Activated naive CD8-positive, alpha-beta T cell treated with anti-CD3 and anti-CD28 coated beads, Interleukin-2, amount 50 U/mL, for 16 hours (primary cell): Measurements from ENCODE around the gene TSPOAP1.
A peak's percentile ranks its signal among the peaks of the same experiment; 100 is the strongest.

Experiments
- DNase-seq: peaks from one replicate; pipeline ENCODE4 v3.0.0-alpha.2; 2020; ENCODE audit warnings: low read depth, low spot score

Gene TSPOAP1

DNA sequence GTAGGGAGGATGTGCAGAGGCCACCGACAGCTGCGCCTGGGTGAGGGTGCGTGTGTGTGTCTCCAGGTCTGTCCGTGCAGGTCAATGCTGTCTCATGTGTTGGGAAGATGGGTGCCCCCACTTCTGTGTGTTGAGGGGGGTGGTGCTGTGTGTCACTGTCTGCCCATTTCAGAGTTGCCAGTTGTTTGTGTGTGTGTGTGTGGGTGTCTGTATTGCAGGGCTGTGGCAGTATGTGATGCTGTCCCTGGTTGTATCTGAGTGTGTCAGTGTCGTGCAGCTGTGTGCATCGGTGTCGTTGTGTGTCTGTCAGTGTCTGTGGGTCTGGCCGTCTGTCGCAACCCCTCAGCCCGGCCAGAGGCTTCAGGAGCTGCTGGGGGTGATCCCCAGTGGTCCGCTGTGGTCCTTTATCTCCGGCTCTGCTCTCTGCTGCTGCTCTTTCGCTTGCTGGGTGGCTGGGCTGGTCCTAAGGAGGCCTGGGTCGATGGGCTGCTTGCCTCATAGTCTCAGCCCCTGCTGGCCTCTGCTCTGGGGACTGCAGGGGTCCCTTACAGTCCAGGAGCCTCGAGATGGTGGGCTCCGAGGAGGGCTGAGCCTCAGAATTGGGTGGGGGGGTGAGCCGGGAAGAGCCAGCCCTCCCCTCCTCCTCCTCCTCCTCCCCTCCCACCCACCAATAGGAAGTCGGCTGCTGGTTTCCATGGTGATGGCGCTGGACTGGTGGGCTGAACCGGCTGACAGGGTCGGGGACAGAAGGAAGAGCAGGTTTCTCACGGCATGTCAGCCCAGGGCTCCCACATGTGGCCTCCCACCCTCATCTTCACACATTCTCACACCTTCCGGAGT lies at the start of gene TSPOAP1:
TSPOAP1 (minus strand) TSS at position 601 of the 840 bp plus-strand sequence. CDS start 875 bp downstream, outside the sequence.
- peak; percentile 78 for DNase-seq

DNA sequence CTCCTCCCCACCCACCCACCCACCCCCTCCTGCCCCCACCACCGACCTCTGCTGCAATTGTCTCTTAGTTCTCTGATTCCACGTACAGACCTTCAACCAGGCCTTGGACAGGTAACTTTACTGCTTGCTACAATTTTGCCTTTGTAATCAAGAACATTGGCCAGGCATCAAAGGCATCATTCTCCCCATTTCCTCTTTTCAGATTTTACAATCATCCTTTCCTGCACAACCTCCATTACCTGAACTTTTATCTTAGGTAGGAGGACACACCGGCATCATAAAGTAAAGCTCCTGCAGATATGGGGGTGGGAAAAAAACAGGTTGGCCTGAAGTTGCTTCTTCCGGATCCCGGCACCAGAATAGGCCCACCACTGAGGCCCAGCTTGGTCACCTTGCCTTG lies 49.1 kb upstream of the TSPOAP1 start:
- DNase-seq: no peak

DNA sequence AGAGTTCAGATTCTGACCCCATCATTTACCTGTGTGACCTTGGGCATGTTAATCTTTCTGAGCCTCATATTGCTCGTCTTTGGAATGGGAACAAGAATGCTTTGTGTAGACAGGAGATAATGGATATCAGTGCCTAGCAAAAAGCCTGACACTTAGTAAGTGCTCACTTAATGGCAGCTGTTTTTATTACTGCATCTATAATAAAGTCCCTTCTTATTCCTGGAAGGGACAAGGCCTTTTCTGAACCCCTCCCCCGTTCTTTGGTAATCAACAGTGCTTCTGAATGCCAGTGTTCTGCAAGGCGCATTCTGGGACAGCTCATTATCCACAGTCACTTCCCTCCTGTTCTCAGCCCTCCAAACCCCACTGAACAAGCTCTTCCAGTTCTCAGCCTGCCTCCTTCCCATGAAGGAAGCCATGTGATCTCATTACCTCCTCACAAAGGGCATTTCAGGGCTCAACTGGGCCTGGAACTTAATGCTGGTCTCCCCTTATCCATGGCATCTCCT lies 48.6 kb upstream of the TSPOAP1 start:
- no peak for DNase-seq

DNA sequence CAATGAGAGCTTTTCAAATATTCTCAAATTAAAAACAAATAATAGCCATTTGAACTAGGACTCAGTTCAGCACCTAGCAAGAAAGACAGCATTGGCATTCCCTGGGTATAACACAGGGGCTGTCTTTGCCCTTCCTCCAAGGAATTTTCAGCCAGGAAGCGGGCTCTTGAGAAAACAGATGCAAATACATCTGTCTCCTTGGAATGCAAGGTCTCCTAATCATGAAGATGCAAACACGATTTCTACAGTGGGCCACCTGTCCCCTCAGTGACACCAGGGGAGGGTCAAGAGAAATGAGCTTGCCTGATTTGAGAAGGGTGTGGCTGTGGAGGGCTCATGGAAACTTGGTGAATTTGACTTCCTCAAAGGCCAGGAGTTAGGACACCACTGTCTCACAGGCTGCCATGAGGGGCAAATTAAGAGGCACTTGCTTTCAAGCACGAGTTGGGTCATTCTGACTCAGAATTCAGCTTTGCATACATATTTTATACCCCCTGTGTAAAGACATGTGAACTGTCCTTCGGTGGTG lies 47.9 kb upstream of the TSPOAP1 start:
- DNase-seq: no peak

DNA sequence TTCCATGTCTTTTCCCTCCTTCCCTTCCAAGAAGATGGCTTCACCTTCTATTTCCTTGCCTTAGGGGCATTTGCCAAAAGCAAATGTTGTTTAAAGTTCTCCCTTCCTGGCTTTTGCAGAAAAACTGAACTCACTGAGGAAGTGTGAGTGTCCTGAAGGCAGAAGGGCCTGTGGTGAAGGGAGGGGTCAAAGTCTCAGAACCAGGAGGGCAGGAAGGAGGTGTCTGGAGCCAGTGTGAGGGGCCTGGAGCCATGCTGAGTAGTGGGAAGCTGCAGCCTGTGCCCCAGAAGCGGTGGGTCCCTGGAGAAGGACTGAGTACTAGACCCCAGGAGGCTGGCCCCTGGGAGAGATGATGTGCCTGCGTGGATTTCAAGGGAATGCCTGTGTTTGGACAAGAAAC lies 47.2 kb upstream of the TSPOAP1 start:
- DNase-seq: no peak

DNA sequence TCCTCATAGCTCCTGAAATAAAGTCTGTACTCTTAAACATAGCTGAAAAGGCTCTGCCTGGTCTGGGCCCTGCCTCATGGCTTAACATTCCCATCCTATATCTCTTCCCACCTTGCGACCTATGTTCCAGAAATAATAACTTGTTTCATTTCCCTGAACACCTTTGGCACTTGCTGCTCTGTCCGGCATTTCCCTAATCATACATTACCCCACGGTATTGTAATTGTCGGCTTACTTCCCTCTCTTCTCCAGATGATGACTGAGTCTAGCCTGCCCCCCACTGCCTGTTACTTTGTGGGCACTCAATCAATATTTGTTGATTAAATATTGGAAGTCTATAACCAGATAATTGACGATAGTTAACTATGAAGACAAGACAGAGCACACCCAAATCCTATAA lies 46.7 kb upstream of the TSPOAP1 start:
- no peak for DNase-seq

- DNase-seq: no peak
Observed at GRCh38 chr17:58373923-58374322, 45.3 kb upstream of the TSPOAP1 start.

DNA sequence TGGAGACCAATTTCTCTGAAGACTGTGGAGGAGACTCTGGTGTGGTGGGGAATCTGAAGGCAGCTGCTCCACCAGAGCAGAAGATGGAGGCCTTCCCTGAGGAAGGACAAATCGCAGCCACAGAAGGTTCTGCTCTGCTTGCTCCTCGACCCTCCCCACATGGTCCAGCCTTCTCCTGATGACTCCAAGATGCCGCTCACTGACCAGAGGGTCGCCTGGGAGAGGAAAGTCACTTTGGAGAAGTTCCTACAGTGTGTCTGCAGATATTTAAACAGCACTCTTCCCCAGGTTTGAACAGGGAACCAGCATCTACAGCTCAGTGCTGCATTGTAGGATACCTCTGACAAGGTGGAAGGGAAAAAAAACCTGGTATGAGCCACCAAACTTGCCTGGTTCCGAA lies 44.4 kb upstream of the TSPOAP1 start:
- no peak for DNase-seq

- no peak for DNase-seq
Observed at GRCh38 chr17:58371300-58371950, 42.8 kb upstream of the TSPOAP1 start.

DNA sequence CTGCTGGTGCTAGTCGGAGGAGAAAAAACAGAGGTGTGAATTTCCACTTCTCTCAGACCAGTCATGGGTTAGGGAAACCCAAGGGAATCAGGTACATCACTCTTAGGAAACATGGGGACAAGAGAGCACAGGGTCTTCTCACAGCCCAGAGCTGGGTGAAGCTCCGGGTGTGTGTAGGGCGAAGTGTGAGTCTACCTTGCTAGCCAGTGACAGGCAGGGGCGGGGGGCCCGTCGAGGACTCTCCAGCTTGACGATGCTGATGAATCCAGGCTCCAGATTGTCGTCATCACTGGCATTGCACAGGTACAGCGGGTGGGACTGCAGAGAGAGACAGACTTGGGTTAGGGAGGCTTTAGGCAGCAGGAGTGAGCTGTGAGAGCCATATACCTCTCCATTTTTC lies 42.1 kb upstream of the TSPOAP1 start:
- DNase-seq: no peak

DNA sequence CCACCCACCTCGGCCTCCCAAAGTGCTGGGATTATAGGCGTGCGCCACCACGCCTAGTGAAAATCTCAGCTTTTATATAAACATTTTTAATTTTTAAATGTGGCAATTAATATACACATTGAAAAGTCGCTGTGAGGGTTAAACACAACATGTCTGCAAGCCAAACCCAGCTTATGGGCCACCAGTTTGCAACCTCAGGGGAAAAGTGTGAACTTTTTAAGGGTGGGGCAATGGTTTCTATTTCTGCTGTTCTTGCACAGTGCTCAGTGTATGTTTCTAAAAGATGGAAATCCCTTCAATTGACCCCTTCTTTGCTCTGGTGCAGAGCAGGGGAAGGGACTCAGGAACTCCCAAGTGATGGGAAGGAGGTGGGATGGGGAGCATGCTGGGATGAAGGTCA lies 41.7 kb upstream of the TSPOAP1 start:
- DNase-seq: no peak

- no peak for DNase-seq
Observed at GRCh38 chr17:58369214-58370031, 40.8 kb upstream of the TSPOAP1 start.

DNA sequence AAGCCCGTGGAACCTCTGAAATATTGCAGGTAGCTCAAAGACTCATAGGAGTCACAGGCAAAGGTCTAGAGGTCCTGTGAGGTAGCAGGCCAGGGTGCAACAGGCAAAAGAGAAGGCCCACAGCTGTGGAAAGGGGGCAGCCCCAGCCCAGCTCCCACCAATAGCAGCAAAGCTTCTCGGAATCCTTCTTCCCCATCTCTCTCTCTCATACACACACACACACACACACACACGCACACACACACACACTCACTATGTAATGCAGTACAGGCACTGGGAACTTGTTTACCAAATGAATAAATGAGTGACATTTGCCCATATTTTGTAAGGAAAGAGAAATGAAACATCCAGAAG lies 40.2 kb upstream of the TSPOAP1 start:
- DNase-seq: no peak

DNA sequence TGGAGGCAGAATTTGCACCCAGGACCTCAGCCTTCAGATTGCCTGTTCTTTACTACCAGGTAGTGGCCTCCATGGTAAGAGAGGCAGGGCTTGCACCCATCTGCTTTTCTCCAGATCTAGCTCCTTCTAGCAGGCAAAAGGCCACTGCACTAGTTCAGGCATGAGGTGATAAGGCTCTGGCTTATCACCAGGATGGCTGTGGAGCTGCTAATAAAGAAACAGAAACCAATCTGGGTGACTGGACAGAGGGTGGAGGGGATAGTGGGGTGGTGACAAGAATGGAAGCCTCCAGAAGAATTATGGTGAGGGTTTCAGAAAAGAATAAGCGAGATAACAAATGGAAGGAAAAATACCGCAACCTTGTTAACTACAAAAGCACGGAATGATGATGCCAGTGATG lies 38.9 kb upstream of the TSPOAP1 start:
- no peak for DNase-seq

DNA sequence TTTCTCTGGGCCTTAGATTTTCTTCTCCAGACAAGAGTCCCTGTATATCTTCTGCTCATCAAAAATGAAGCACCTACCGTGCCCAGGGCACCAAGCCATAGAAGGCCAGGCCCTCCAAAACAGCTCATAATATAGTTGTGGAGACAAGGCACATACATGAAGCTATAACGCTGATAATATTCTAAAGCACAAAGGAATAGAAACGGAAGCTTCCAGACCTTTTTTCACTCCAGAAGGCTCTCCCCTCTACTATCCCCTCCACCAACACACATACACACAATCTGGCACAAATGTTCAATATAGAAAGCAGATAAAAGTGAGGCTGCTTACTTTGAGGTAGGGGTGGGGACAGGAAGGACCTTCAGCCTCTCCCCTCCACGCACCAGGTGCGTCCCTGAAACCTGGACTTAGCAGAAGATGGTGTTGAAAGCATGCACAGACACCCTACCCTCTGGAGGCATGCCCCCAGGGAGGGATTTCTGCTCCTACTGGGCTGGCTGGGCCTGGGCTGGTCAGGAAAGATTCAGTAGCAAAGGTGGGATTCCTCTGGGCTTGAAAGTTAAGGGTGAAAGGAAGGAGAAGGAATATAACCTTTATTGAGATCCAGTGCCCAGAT lies 37.5 kb upstream of the TSPOAP1 start:
- DNase-seq: no peak

- no peak for DNase-seq
Observed at GRCh38 chr17:58365185-58365979, 36.8 kb upstream of the TSPOAP1 start.

DNA sequence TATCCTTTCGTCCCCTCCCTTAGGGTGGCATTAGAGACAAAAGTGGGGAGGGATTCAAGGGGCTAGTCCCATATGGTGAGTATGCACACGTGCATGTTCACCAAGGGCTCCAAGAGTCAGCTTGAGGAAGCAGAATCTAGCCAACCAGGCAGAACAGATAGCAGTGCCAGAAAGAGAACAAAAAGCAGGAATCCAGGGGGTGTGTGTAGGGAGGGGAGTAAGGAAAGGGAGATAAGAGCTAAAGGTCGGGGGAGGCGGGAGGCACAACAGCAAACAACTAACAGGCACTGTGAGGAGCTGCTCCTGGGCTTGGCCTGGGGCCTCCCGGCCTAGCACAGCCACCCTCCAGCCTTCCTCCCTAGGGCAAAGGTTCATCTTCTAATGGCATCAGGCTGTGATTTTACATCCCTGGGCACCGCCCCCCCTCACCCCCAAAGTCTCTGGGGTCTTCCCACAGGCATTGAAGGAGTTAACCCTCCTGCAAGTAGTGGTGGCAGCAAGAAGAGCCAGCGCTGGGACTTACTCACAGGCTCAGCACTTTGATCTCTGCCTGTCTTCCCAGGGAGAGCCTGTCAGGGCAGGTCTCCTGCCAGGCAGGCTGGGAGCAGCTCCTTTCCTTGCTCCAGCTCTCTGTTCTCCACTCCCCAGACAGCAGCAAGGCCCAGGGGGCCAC lies 35.8 kb upstream of the TSPOAP1 start:
- DNase-seq: no peak

- DNase-seq: no peak
Observed at GRCh38 chr17:58363457-58364185, 35.0 kb upstream of the TSPOAP1 start.

GRCh38 chr17:58362368-58363014 lies 33.9 kb upstream of the TSPOAP1 start:
- no peak for DNase-seq
